ENCODE measurements around the gene TRIM33. TPM values are rescaled to one million over a fixed set of nuclear protein-coding genes. Genes with fewer than 3 reads are reported as not detected.

Gene TRIM33
- total and polyA plus RNA-seq, 2 donors (not counting 1 experiment from before 2014, with no cell fraction given) = 13.7 to 61.0 TPM

- H3K27ac ChIP-seq (ENCODE audit: low read length in 2 of 2) = no peak overlapping the region
- TF ChIP-seq, protein P1, sequence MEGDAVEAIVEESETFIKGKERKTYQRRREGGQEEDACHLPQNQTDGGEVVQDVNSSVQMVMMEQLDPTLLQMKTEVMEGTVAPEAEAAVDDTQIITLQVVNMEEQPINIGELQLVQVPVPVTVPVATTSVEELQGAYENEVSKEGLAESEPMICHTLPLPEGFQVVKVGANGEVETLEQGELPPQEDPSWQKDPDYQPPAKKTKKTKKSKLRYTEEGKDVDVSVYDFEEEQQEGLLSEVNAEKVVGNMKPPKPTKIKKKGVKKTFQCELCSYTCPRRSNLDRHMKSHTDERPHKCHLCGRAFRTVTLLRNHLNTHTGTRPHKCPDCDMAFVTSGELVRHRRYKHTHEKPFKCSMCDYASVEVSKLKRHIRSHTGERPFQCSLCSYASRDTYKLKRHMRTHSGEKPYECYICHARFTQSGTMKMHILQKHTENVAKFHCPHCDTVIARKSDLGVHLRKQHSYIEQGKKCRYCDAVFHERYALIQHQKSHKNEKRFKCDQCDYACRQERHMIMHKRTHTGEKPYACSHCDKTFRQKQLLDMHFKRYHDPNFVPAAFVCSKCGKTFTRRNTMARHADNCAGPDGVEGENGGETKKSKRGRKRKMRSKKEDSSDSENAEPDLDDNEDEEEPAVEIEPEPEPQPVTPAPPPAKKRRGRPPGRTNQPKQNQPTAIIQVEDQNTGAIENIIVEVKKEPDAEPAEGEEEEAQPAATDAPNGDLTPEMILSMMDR (IDR thresholded peaks at IDR 0.05) = no peak
- no peak for TF ChIP-seq EZH2 (IDR thresholded peaks at IDR 0.05; ENCODE audit: borderline replicate concordance, insufficient read depth, low read depth, low read length, poor library complexity, severe bottlenecking)
- intact Hi-C loops (cut with micrococcal nuclease) = no loop called here
- H3K4me2 ChIP-seq (replicated peaks; ENCODE audit: low read depth, low read length, poor library complexity, severe bottlenecking) = no peak overlapping the region
- H3K4me3 Mint-ChIP-seq = no peak overlapping the region
- H3K36me3 ChIP-seq (replicated peaks in 1 of 2; ENCODE audit: control extremely low read depth in 1 of 2, control insufficient read depth in 1 of 2, extremely low read depth in 1 of 2, insufficient read depth in 2 of 2, low read length in 1 of 2) = no peaks in the 10 kb centered on the region
- H3K27ac Mint-ChIP-seq = no peak overlapping the region
- no peaks in the 10 kb centered on the region for H3K4me1 Mint-ChIP-seq
- H3K27me3 ChIP-seq (replicated peaks in 1 of 4; ENCODE audit: control extremely low read depth in 1 of 4, control insufficient read depth in 3 of 4, insufficient read depth in 4 of 4, low read length in 3 of 4) = no peaks in the 10 kb centered on the region
- ChIA-PET CTCF (interaction anchor here (0.7 to 1.6 kb wide), 2 partner anchors 40 to 73 kb away, joined by 3 read pairs; no protein-coding TSS in a partner anchor), POLR2A (no interaction called here)
- no peaks in the 10 kb centered on the region for H3K4me1 ChIP-seq (ENCODE audit: control insufficient read depth in 2 of 2, insufficient read depth in 2 of 2, low read length in 2 of 2)
- no peaks in the 10 kb centered on the region for H4K20me1 ChIP-seq (ENCODE audit: control insufficient read depth, insufficient read depth, low read length, poor library complexity, severe bottlenecking)
- WGBS (ENCODE audit: insufficient coverage) = no CpG with 5 or more reads among the region's 1 CpG
- no peaks in the 10 kb centered on the region for H3K27me3 Mint-ChIP-seq
- DNase-seq (no peak), ATAC-seq (ENCODE audit: low read depth) (no peak)
- H3K4me3 ChIP-seq (ENCODE audit: control extremely low read depth in 1 of 5, extremely low read depth in 1 of 5, insufficient read depth in 1 of 5, low read depth in 2 of 5, low read length in 4 of 5) = no peak overlapping the region
- peaks cover 0 to 33% (median 25%) of the 10 kb centered on the region in 3 donors for H3K9me3 ChIP-seq (ENCODE audit: control extremely low read depth in 1 of 3, control insufficient read depth in 2 of 3, insufficient read depth in 1 of 3, low read length in 2 of 3)
- peaks cover 15% of the 10 kb centered on the region for H3K9me3 Mint-ChIP-seq (ENCODE audit: insufficient read depth)
- no peak overlapping the region for H2AFZ ChIP-seq (ENCODE audit: insufficient read depth, low read depth, low read length, poor library complexity, severe bottlenecking)
- no peaks in the 10 kb centered on the region for H3K79me2 ChIP-seq (ENCODE audit: control insufficient read depth, insufficient read depth, low read length)
- no peak overlapping the region for H3K9ac ChIP-seq (ENCODE audit: low read length)
Measured at GRCh38 chr1:114387010-114387360, 124.0 kb downstream of the TRIM33 start.

- peaks cover 15% of the 10 kb centered on the region for H3K9me3 Mint-ChIP-seq (ENCODE audit: insufficient read depth)
- CTCF ChIA-PET = interaction anchor here (0.7 to 1.6 kb wide), 2 partner anchors 39 to 73 kb away, joined by 3 read pairs; no protein-coding TSS in a partner anchor
Measured at GRCh38 chr1:114386129-114387009, 124.6 kb downstream of the TRIM33 start.

More at GRCh38 chr1:114386129-114387009, 124.6 kb downstream of the TRIM33 start:
- Histone ChIP-seq H2AFZ (ENCODE audit: insufficient read depth, low read depth, low read length, poor library complexity, severe bottlenecking) (no peak overlapping the region), H3K9ac (ENCODE audit: low read length) (no peak overlapping the region), H3K27me3 (replicated peaks in 1 of 4; ENCODE audit: control extremely low read depth in 1 of 4, control insufficient read depth in 3 of 4, insufficient read depth in 4 of 4, low read length in 3 of 4) (no peaks in the 10 kb centered on the region), H3K4me2 (replicated peaks; ENCODE audit: low read depth, low read length, poor library complexity, severe bottlenecking) (no peak overlapping the region), H4K20me1 (ENCODE audit: control insufficient read depth, insufficient read depth, low read length, poor library complexity, severe bottlenecking) (no peaks in the 10 kb centered on the region), H3K27ac (ENCODE audit: low read length in 2 of 2) (no peak overlapping the region), H3K79me2 (ENCODE audit: control insufficient read depth, insufficient read depth, low read length) (no peaks in the 10 kb centered on the region), H3K36me3 (replicated peaks in 1 of 2; ENCODE audit: control extremely low read depth in 1 of 2, control insufficient read depth in 1 of 2, extremely low read depth in 1 of 2, insufficient read depth in 2 of 2, low read length in 1 of 2) (no peaks in the 10 kb centered on the region), H3K4me3 (ENCODE audit: control extremely low read depth in 1 of 5, extremely low read depth in 1 of 5, insufficient read depth in 1 of 5, low read depth in 2 of 5, low read length in 4 of 5) (no peak overlapping the region), H3K9me3 (ENCODE audit: control extremely low read depth in 1 of 3, control insufficient read depth in 2 of 3, insufficient read depth in 1 of 3, low read length in 2 of 3) (peaks cover 0 to 33% (median 25%) of the 10 kb centered on the region in 3 donors), H3K4me1 (ENCODE audit: control insufficient read depth in 2 of 2, insufficient read depth in 2 of 2, low read length in 2 of 2) (no peaks in the 10 kb centered on the region)
- intact Hi-C loops (cut with micrococcal nuclease) = no loop called here
- Mint-ChIP-seq H3K4me3 (no peak overlapping the region), H3K4me1 (no peaks in the 10 kb centered on the region), H3K27ac (no peak overlapping the region), H3K27me3 (no peaks in the 10 kb centered on the region)
- POLR2A ChIA-PET = no interaction called here
- TF ChIP-seq, protein P1 (IDR thresholded peaks at IDR 0.05) = no peak
- TF ChIP-seq EZH2 (IDR thresholded peaks at IDR 0.05; ENCODE audit: borderline replicate concordance, insufficient read depth, low read depth, low read length, poor library complexity, severe bottlenecking) = no peak
- DNase-seq (no peak), ATAC-seq (ENCODE audit: low read depth) (no peak)
- WGBS (ENCODE audit: insufficient coverage) = 20% methylated on average over 1 of the region's 3 CpGs

Data from B cell (primary cell).